ENCODE measurements around the gene LPP.
"Not testable (repeated sequence)": the region's sequence is repeated elsewhere in the genome, so short reads cannot be mapped to it uniquely, and the experiment has no call there.

The LPP gene

DNA sequence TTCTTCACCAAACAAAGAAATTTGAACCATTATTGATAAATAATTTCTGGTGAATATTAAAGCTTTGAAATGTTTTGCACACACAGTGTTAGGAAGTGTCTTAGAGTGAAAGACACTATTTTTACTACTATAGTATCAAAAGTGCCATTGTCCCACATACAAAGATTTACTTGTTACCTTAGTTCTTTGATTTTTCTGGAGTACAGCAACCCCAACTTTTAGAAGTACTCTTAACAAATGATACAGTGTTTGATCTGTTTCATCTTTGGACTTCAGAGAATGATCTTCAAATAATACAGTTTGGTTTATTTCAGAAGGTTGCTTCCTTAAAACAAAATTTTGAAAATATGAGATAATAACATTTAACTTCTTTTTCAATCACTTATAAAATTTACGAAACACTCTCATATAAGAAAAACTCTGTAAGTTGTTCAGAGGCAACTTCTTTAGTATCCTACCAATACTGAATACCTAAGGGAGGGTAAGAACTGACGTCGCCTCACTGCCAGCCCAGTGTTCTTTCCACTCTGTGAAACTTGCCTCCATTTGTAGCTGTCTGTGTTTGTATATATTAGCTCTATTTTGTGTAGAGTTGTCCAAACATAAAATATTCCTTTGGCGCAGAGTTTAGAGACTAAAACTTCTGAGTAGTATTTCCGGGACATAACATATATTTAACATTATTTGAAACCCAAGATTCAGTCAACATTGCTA is 464.2 kb downstream of the LPP start:
- no peak for DNase-seq

DNA sequence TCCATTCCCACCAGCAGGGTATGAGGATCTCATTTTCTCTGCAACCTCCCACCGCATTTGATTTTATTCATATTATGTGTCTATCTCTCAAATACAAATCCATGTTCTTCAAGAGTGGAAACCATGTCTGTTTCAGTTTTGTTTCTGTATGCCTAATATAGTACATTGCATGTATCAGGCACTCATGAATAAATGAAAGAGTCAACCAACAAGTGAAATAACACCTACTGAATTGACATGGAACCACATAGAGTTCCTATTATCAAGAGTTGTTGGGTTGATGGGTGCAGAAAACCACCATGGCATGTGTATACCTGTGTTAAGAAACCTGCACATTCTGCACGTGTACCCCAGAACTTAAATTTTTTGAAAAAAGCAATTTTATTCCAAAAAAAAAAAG is 466.8 kb downstream of the LPP start:
- DNase-seq, result no peak

DNA sequence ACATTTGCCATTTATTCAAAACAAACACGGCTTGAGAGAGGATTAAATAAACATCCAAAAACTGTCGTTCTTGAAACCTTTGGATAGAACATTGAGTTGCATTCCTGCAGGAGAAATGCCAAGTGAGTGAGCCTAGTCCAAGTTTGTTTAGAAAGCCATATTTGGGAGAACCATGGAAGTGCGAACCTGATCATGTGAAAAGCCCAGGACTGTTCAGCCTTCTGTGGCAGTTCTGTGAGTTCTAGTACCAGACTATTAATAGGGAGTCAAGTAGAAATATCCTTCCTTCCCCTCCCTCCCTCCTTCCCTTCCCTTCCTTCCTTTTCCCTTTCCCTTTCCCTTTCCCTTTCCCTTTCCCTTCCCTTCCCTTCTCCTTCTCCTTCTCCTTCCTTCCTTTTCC is 470.4 kb downstream of the LPP start:
- no peak for DNase-seq

DNA sequence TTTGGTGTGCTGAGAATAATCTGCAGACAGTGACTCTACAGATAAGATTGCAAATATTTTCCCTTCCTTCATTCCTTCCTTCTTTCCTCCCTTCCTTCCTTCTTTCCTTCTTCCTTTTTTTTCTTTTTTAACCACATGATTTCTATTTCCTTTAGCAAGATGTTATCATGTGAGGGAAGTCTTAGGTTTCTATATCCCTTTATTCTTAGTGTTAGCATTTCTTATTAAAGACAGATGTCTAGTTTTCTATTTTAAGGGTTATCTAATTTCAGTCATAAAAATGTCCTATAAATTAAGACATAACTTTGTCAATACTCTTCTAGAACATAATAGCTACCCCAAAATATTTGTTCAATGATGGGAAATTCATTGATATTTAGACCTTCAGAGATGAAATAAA is 470.9 kb downstream of the LPP start:
- DNase-seq, result no peak

DNA sequence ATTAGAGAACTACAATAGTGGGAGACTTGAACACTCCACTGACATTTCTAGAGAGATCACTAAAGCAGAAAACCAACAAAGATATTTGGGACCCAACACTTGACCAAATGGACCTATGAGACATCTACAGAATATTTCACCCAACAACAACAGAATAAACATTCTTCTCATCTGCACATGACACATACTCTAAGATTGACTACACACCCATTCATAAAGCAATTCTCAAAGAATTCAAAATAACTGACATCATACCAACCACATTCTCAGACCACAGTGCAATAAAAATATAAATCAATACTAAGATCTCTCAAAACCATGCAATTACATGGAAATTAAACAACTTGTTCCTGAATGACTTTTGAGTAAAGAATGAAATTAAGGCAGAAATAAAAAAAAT is 473.7 kb downstream of the LPP start:
- DNase-seq, result no peak

DNA sequence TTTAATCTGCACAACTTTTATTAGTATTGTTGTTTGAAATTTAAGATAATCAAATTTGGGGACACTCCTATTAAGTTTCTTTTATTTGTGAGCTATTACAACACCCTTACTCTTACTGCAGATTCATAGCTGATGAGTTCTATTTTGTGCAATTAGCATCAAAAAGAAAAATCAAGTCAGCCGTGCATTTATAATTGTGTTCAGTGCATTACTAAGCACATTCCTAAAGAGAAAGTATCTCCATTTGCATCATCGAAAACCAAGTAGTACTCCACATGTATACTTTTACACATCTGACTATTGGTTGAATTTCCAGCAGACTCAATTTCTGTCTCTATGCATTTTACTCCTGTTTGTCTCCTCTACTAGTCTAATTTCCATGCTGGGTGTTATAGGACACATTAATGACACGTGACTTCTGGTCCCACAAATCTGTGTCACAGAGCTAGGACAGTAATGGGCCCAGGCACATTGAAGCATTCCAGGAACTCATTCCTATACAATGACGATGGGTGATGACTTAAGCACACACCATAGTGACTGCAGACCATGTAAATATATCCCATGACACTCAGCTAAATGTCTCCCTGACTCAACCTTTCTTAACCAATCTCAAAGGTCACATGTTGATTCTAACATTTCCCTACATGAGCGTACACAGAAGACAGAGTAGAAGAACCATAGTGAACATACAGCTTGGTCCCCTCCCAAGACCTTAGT is 477.5 kb downstream of the LPP start:
- DNase-seq, result no peak

GRCh38 chr3:188633206-188633605 is 479.2 kb downstream of the LPP start:
- DNase-seq, result no peak

DNA sequence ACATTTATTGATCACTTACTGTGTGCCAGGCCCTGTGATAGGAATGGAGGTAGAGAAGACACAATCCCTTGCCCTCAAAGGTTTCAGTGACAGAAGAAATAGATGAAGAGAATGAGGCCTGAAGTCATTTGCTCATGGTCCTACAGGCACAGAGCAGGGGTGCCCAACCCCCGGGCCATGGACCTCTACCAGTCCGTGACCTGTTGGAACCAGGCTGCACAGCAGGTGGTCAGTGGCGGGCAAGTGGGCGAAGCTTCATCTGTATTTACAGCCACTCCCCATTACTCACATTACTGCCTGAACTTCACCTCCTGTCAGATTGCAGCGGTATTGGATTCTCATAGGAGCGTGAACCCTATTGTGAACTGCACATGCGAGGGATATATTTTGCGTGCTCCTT is 480.3 kb downstream of the LPP start:
- DNase-seq, result no peak

GRCh38 chr3:188635258-188636042 is 481.5 kb downstream of the LPP start:
- no peak for DNase-seq

GRCh38 chr3:188636292-188636691 is 482.3 kb downstream of the LPP start:
- not testable (repeated sequence) for DNase-seq

DNA sequence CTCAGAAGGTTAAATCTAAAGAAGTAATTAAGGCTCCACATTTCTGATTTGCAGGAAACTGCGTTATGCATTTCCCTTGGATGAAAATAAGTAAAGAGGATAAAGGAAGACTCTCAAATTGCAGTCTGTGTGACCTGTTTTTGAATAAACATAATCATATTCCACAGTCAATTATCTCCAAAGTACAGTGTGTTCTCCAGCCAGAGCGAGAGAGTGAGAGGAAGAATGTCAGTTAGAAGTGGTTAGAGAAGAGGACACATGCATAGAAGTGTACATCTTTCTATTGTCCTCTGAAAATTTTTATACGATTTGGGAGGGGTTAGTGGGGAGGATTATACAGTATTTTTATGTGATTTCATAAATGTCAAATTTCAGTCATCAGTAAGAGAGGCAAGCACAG is 487.1 kb downstream of the LPP start:
- DNase-seq, result no peak

DNA sequence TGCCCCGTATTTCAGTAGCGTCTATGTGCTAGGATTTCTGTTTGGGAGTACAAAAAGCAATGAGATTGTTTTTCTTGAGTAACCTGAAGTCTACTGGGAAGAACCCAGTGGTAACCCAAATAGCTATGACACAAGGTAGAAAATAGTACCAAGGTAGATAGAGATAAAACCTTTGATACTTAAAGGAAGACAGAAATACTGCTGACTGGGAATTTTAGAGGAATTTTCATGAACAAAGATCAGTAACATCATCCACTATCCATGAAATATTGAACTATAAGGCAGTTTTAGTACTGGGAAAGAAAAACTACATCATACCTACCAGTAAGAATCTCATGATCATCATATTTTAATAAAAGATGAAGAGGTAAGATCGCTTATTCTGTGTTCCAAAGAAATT is 489.8 kb downstream of the LPP start:
- DNase-seq, result no peak

GRCh38 chr3:188646592-188646991 is 492.6 kb downstream of the LPP start:
- DNase-seq, result no peak

GRCh38 chr3:188647237-188647636 is 493.3 kb downstream of the LPP start:
- no peak for DNase-seq

DNA sequence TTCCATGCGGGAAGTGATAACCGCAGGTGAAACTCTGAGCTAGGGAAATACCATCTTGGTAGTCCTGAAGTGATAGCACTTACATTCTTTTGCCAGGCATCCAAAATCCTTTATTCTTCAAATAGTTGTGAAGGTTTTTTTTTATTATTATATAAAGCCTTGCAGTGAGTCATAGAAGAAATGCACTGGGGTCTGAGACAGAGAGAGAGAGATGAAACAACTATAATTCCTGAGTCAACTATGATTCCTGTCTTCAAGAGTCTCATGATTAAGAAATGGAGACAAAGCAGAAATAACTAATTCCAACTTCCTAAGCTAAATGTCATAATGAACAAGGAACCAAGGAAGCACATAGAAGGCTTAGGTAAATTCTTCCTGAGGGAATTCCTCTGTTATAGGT is 495.6 kb downstream of the LPP start:
- DNase-seq, result no peak

DNA sequence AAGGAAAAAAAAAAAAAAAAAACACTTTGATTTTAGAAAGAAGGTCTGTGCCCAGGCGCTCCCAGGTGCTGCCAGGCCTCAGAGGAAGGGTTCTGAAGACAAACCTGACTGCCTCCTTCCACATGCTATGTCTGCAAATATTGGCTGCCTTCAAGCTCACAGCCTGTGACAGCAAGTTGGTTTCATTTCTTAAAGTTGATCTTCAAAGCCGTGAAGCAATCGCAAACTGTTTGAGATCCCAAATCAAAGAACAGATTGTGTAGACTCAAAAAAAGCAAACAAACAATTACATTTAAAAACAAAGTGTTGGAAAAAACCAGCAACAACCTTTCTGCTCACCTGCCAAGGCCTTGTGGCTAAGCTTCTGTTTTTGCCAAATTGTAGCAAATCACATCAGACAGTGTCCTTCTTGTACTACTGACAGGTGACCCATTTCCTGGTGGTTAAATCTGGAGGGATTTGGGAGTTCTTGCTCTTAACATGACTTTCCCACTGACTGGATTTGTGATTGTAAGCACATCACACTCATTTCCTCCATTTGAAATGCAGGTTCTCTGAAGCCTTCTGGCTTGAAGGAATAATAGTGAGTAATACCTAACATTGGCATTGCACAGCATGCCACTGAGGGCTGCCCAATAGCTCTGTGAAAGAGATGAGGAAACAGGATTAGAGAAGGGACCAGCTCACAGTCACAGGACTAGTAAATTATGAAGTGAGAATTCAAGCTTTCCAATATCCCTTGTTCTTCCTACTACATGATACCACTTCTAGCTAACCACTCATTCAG is 502.4 kb downstream of the LPP start:
- no peak for DNase-seq

DNA sequence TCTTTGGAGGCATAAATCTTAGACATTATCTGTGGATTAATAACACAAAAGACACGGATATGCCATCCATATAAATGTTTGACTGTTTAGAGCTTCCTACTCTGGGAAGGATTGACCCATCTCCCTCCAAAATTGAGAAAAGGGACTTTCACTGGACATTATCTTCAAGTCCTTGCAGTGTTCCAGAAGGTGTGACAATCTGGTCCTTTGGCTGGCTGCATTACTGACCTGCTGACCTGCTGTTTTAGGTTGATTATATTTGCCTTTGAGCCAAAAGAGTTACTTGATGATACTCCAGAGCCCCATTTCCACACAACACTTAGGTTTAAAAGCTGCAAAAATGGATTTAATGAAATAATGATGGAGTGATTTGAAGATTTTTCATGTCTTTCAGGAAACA is 504.6 kb downstream of the LPP start:
- DNase-seq, result no peak

DNA sequence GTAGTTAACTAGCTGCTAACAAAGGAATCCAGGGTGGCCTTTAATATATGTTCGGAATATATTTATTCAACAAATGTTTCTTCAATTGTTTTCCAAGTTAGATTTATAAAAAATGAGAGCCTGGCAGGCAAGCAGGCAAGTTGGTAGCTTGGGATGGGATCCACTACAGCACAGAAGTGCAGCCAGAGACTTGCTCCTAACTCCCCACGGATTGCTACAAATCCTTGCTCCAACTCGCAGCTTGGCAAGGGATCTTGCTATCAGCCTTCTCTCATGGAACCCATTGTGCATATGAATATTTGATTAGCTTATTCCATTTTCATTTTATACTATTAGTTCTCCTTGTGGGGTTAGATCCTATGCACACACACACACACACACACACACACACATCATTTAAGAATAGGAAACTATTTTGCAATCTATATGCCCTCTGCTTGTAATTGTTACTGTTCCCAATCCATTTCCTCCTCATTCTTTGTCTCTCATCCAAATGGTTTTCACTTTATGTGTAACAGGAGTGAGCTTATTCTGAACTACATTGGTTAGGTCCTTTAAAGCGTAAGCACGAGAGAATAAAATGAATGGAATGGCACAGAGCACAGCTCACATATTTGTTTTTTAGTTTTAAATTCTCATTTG is 505.6 kb downstream of the LPP start:
- DNase-seq, result no peak

- DNase-seq, result no peak
These were observed 506.5 kb downstream of the LPP start for GRCh38 chr3:188660415-188660814.

GRCh38 chr3:188661806-188662205 is 507.8 kb downstream of the LPP start:
- DNase-seq, result no peak

DNA sequence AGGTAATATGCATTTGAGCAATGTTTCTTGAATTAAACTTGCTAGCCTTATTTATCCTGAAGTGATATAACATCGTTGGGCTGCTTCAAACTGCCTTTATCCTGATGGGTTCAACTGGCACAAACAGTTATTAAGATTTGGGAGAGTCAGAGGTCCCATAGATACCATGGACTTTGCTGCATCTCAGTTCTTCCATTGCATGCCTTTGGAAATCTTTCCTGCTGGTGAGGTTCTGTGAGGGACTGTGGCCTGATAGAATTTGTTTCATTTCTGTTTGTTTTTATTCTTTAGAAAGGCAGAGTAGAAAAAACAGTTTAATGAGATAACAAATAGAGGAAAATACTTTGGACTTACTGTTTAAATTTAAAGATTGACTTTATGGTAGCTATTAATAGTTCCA is 508.3 kb downstream of the LPP start:
- DNase-seq, result no peak

- no peak for DNase-seq
These were observed 508.8 kb downstream of the LPP start for GRCh38 chr3:188662795-188663194.

GRCh38 chr3:188663839-188664238 is 509.9 kb downstream of the LPP start:
- no peak for DNase-seq

Data from NCI-H1694 (cell line).